ENCODE measurements around the gene ZNF391. TPM values are rescaled to one million over a fixed set of nuclear protein-coding genes. Genes with fewer than 3 reads are reported as not detected.
"Not testable (repeated sequence)": the region's sequence is repeated elsewhere in the genome, so short reads cannot be mapped to it uniquely, and the experiment has no call there.

Gene ZNF391
- total RNA-seq = 3.7 TPM

GRCh38 chr6:27388293-27389197 lies at the start of gene ZNF391:
Gene ZNF391 (plus strand): TSS chr6:27388759. CDS start chr6:27400371, 11,612 bp downstream.
- peak; percentile 77 for DNase-seq

- no peak for DNase-seq
Measured at GRCh38 chr6:27352850-27353249, 35.7 kb upstream of the ZNF391 start.

- no peak for DNase-seq
Measured at GRCh38 chr6:27358786-27359185, 29.8 kb upstream of the ZNF391 start.

- no peak for DNase-seq
Measured at GRCh38 chr6:27359231-27359630, 29.3 kb upstream of the ZNF391 start.

- no peak for DNase-seq
Measured at GRCh38 chr6:27368202-27368601, 20.4 kb upstream of the ZNF391 start.

- no peak for DNase-seq
Measured at GRCh38 chr6:27370391-27370790, 18.2 kb upstream of the ZNF391 start.

GRCh38 chr6:27374824-27375612 lies 13.5 kb upstream of the ZNF391 start:
- peak; percentile 77 for DNase-seq

- DNase-seq = no peak
Measured at GRCh38 chr6:27375613-27376079, 12.9 kb upstream of the ZNF391 start.

GRCh38 chr6:27378406-27378805 lies 10.2 kb upstream of the ZNF391 start:
- DNase-seq = not testable (repeated sequence)

- DNase-seq = not testable (repeated sequence)
Measured at GRCh38 chr6:27381001-27381400, 7.6 kb upstream of the ZNF391 start.

- no peak for DNase-seq
Measured at GRCh38 chr6:27383011-27383410, 5.5 kb upstream of the ZNF391 start.

GRCh38 chr6:27383481-27383880 lies 5.1 kb upstream of the ZNF391 start:
- DNase-seq = no peak

GRCh38 chr6:27392623-27393022 lies 4.1 kb downstream of the ZNF391 start:
- no peak for DNase-seq

GRCh38 chr6:27394073-27394472 lies 5.5 kb downstream of the ZNF391 start:
- no peak for DNase-seq

- DNase-seq = no peak
Measured at GRCh38 chr6:27400877-27401642, 12.5 kb downstream of the ZNF391 start.

- no peak for DNase-seq
Measured at GRCh38 chr6:27406085-27406484, 17.5 kb downstream of the ZNF391 start.

- DNase-seq = no peak
Measured at GRCh38 chr6:27407153-27407814, 18.7 kb downstream of the ZNF391 start.

- no peak for DNase-seq
Measured at GRCh38 chr6:27414300-27414699, 25.7 kb downstream of the ZNF391 start.

GRCh38 chr6:27414996-27415395 lies 26.4 kb downstream of the ZNF391 start:
- DNase-seq = no peak

GRCh38 chr6:27415898-27416297 lies 27.3 kb downstream of the ZNF391 start:
- DNase-seq = no peak

- no peak for DNase-seq
Measured at GRCh38 chr6:27419363-27419762, 30.8 kb downstream of the ZNF391 start.
